ENCODE results near the gene SYTL3.

The SYTL3 gene

DNA sequence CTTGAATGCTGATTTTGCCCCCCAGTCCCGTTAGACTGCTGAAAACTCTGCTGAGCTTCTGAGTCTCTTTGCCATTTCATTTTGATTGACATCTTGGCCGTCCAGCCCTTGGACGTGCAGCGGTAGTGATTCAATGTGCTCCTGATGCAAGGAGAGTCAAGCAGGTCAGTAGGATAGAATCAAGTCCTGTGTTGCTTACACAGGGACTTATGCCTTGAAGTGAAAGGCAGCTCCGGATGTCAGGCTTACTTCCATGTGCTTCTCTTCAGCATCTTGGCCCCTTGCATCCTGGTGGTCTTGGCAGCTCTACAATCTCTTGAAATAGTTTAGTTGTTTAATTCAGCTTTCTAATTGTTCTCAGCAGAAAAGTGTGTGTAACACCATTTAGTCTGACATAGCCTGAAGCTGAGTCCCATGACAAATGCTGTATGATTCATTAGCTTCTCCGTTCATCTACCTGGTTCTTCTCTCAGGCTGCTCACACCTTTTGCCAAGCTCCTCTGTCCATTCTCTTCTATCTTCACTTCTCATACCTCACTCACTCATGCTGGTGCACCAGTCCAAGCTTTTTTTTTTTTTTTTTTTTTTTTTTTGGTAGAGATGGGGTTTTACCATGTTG lies 93.3 kb downstream of the SYTL3 start:
- TF ChIP-seq, protein P1, sequence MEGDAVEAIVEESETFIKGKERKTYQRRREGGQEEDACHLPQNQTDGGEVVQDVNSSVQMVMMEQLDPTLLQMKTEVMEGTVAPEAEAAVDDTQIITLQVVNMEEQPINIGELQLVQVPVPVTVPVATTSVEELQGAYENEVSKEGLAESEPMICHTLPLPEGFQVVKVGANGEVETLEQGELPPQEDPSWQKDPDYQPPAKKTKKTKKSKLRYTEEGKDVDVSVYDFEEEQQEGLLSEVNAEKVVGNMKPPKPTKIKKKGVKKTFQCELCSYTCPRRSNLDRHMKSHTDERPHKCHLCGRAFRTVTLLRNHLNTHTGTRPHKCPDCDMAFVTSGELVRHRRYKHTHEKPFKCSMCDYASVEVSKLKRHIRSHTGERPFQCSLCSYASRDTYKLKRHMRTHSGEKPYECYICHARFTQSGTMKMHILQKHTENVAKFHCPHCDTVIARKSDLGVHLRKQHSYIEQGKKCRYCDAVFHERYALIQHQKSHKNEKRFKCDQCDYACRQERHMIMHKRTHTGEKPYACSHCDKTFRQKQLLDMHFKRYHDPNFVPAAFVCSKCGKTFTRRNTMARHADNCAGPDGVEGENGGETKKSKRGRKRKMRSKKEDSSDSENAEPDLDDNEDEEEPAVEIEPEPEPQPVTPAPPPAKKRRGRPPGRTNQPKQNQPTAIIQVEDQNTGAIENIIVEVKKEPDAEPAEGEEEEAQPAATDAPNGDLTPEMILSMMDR (IDR thresholded peaks at IDR 0.05), result no peak

DNA sequence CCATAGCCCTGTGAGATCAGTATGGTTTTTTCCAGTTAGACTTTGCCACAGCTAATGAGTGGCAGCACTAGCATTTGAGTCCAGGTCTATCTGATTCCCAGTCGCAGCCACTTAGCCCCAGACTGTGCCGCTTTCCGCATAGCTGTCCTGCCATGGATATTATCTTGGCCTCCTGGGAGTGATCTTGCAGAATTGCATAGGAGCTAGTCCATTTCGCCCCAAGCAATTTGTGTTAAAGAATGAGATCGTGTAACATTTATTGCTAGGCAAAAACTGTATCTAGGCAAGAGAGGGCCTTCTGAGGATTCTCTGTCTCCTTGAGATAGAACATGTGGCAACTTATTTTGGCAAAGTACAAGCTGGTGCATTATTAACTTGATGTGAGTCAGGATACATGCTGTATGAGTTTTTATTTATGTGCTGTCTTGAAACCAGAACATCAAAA lies 95.2 kb downstream of the SYTL3 start:
- TF ChIP-seq, protein P1 (IDR thresholded peaks at IDR 0.05), result no peak

DNA sequence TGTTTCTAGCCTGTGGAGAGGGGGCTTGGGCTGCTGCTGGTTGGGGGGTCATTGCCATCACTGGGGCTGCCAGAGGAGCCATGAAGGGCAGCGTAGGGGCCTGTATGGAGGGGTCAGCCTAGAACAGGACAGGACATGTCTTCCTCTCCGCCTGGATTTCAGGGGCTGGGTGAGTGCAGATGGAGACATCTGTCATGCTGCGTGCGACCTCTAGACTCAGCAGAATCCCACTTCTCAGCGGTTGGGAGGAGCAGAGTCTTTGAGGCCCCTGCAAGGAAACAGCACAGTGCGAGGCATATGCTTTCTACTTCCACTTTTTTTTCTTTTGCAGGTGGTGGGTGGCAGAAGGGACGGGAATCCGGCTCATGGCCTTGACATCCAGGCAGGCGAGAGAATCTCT lies 101.4 kb downstream of the SYTL3 start:
- TF ChIP-seq, protein P1 (IDR thresholded peaks at IDR 0.05), result no peak

DNA sequence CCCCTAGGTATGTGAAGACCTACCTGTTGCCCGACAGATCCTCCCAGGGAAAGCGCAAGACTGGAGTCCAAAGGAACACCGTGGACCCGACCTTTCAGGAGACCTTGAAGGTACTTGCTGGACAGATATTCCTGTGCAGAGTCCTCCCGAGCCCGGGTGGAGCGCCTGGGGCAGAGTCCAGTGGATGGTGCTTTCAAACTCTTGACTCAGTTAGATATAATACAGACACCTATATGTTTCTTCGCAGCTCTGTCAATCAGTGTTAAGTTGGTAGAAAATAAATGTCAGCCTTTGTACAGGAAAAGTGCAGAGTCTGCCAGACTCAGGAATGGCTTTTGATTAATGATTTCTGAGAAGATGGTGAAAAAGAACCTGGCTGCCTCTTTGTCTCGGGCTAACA lies 102.1 kb downstream of the SYTL3 start:
- TF ChIP-seq, protein P1 (IDR thresholded peaks at IDR 0.05), result no peak

DNA sequence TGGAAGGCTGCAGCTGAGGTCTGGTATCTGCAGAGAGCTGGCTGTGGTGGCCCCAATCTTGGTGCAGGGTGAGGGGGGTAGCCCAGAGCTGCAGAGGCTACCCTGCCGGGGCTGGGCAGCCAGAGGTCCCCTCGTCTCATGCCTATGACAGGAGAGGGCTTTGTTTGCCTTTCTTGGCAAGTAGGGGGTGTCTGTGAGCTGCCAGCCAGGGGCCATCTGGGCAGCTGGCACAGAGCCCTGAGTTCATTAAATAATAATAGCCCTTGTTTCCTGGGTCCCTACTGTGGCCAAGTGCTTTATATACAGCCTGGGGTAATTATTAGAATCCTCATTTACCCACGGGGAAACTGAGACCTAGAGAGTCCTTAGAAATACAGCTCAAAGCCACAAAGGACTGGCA lies 102.8 kb downstream of the SYTL3 start:
- TF ChIP-seq, protein P1 (IDR thresholded peaks at IDR 0.05), result no peak

DNA sequence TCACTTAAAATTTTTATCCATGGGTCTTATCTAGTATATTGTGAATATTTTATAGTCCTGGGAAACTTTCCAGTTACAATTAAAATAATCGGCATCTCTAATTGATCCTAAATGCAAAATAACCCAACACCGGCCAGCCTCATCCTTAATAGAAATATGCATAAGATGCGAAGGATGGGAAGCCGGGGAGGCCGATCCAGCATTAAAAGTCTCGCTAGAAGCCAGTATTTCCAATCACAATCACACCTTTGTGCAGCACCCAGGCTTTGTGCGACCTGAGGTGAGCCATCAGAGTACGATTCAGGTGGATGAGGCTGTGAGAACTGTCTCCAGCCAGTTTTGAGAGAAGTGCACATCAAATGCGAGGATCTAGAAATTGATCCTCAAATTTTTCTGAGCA lies 104.0 kb downstream of the SYTL3 start:
- TF ChIP-seq, protein P1 (IDR thresholded peaks at IDR 0.05), result no peak

DNA sequence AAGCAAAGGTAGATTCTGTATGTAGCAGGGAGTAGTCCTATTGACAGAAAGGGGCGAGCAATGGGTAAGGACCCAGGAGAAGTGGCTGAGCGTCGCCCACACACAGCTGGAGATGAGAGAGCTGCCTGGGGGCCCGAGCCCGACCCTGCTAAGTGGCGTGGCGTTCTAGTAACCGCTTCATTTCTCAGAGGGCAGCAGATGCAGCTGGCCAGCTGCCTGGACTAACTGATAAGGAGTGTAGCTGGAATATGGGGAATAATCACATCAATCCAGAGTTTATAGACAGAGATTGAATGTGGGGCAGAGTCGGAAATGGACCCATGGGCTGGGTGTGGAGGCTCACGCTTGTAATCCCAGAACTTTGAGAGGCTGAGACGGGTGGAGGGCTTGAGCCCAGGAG lies 104.9 kb downstream of the SYTL3 start:
- TF ChIP-seq, protein P1 (IDR thresholded peaks at IDR 0.05), result no peak

DNA sequence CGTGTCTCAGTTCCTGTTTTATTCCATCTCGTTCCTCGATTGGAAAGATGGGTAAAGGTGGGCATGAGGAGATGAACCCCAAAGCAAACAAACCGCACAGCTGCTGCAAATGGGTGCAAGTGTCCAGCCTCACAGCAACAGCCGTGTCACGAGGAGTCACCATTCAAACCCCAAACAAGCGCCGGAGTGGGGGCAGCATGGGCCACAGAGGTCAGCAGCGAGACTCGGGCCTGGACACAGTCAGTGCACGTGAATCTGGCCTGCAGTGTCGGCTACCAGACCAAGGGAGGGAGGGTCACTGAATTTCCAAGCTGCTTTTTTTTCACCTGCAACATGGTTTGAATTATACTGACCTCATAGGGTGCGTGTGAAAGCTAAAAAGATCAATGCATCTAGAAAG lies 105.8 kb downstream of the SYTL3 start:
- TF ChIP-seq, protein P1 (IDR thresholded peaks at IDR 0.05), result no peak
